C1 segment of cervical spinal cord (tissue), 14 donors: ENCODE results near the gene IGSF21.

Experiments
- DNase-seq, 14 donors: peaks; one replicate each; lab custom pipeline; 2025; lab: John Stamatoyannopoulos, UW

IGSF21 gene

DNA sequence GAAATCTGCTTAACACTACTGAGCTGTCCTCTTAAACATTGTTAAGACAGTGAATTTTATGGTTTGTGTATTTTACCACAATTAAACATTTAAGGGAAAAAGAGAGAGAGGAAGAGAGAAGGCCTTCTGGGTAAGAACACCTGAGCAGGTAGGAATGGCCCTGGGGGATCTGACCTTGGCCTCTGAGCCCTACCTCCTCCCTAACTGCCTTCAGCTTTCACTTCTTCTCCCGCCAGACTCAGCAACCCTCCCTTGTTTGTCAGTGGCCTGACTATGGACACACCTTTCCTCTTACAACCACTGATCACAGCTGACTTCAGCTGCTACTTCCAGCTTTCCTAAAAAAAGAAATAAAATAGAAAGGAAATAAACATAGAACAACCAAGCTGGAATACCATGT lies 13.5 kb upstream of the IGSF21 start:
- DNase-seq = no peak

DNA sequence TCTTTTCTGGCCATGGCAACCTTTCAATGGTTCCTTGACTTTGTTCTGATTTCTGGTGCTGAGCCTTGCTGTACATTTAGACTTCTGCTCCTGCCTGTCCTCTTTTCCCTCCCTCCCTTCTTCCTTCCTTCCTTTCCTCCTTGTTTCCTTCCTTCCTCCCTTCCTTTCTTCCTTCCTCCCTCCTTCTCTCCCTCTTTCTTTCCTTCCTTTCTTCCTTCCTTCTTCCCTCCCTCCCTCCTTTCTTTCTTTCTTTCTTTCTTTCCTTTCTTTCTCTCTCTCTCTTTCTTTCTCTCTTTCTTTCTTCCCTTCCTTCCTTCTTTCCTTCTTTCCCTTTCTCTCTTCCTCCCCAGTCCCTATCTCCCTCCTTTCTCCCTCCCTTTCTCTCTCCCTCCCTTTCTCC lies 10.4 kb upstream of the IGSF21 start:
- DNase-seq = no peak

DNA sequence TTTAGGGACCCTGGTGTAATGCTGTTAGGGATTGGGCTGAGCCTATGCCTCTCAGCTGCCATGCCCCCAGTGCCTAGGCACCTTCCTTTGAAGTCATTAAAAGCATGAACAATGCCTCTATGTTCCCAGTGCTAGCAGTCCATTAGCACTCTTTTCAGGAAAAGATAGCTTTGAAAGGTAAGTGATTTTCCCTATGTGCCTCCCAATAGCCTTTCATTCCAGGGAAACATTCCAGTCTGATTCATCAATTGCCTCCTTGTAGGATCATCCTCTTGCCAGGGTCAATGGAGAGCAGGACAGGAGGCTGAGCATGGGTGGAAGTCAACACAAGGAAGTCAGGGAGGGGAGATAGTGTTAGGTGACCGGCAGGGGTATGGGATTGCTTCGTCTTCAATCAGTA lies 8.6 kb upstream of the IGSF21 start:
- no peak for DNase-seq

DNA sequence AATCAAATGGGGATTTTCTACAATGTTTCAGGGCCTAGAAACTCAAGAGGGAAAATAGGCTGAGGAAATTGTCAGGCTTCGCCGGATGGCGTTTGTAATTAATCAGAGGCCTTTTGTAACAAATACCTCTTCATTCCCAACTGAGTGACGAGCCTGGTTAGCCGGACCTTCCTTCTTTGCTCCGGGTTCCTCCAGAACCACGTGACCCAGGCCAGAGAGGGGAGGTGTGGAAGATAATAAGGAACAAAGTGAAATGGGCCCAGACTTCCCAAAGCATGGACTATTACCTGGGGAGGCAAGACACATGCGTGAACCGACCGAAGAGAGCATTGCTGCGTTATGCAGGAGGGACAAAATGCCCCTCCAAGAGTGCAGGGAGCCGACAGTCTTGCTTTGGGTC lies 7.5 kb upstream of the IGSF21 start:
- no peak for DNase-seq

DNA sequence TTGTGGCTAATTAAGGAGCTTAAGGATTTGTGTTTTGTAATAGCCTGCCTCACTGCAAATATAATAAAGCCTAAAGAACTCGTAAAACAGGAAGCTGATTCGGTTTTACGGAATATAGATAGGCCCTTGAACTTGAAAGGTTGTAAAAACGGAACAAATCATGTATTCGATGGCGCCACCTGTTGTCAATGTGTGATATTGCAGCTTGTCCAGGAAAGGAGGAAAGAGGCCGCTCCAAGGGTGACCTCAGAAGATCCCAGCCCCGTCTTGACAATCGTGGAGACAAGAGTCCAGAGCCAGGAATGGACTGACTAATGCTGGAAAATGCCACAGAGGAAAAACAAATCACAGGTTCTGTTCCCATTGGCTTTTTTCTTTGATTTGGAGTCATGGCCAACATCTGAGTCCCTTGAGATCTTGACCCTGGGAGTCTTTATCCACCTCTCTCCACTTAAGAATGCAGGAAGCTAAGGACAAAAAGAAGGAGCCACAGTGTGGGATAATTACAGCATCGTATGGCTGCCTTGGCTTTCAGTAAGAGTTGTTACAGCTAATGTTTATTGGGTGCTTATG lies 7.0 kb upstream of the IGSF21 start:
- DNase-seq = peak in 12 of 14 donors; percentile 7 to 64 (median 18)

DNA sequence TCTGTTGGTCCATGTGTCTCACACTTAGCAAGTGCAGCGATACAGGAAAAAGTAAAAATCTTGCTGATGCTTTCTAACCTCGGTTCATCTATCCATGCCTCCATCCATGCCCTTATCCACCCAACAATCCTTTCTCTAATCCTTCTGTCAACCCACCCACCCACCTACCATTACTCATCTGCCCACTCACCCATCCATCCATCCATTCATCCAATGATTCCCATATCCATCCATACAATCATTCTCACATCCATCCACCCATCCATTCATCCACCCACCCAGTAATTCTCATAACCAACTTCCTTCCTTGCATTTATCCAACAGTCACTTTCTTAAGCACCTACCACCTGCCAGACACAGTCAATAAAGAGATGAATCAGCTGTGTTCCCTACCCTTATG lies 6.1 kb upstream of the IGSF21 start:
- no peak for DNase-seq

DNA sequence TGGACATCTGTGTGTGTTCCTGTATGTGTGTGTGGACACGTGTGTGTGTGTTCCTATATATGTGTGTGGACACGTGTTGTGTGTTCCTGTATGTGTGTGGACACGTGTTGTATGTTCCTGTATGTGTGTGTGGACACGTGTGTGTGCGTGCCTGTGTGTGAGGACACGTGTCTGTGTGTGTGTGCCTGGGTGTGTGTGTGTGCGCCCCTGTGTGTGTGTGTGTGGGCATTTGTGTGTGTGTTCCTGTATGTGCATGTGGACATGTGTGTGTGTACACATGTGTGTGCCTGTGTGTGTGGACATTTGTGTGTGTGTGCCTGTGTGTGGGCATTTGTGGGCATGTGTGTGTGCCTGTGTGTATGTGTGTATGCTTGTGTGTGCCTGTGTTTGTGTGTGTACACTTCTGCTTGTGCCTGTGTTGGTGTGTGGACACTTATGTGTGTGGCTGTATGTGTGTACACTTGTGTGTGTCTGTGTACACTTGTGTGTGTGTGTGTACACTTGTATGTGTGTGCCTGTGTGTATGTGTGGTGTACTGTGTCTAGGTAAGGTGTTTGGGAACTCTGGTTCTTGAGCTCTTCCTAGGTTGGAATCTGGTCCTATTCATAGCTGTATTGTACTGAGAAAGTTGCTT lies 3.7 kb upstream of the IGSF21 start:
- no peak for DNase-seq

DNA sequence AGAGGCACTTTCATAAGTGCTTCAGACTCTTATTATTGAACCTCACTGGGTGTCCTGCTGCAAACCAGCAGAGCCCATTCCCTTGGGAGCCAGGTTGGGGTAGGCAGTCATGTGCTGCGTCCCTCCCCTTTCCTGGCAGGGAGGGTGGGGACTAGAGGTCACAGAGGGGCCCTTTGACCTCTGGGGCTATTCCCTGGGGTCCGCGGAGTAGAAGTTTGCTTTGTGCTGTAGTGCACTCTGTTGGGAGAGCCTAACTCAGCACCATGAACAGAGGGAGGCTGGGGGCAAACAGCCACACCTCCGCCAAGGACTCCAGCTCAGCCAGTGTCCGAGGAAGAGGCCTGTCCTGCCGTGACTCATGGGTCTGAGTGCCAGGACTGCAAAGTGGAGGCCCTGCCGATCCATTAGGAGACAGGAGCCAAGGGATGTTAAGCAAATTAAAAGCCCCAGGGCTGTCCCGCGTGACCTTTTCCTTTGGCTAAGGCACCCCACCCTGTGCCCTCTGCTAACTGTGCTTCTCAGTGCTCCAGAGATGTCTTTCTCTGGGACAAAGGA lies 3.0 kb upstream of the IGSF21 start:
- no peak for DNase-seq

DNA sequence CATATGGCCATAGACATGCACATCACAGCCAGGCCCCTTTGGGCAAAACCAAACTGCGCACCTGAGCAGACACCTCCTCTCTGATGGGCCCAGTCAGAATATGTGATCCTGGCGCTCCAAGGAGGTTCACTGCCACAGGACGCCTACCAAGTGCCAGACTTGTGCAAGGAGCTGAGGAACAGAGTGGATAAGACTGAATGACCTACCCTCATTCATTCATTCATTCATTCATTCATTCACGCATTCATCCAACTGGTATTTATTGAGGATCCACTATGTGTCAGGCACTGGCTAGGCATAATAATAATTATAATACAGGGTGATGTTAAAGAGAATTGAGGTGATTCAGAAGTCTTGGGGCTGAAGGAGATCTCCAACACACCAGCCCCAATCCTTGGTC lies 2.4 kb upstream of the IGSF21 start:
- no peak for DNase-seq

DNA sequence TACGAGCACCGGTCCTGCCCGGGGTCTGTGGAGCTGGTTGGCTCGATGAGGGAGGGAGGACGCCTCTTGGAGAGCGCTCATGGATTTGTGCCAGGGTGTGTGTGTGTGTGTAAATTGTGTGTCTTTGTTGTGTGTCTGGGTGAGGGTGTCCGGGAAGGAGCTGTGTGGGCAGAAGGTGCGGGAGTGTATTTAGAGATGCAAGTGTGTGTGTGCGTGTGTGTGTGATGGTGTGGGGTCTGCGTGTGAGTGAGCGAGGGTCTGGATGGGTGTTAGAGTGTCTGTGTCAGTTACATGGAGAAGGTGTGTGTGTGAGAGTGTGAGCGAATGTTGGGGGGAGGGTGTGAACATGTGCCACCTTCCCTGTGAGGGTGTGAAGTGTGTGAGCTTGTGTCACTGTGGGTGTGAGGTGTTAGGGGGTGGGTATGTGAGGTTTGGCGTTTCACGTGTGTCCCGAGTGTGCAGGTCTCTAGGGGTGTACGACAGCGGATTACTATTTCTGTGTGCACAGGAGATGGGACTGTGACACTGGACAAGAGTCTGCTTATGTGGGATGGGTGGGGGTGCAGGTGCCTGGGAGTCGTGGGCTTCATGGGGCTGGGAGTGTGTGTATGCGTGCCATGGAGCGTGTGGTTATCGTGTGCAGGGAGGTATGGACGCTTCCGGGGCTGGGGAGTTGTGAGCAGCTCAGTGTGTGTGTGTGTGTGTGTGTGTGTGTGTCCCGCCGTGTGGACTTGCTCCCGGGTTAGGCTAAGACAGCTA lies 880 bp downstream of the IGSF21 start:
- DNase-seq = peak in 4 of 14 donors; percentile 39 to 62 (median 48)

DNA sequence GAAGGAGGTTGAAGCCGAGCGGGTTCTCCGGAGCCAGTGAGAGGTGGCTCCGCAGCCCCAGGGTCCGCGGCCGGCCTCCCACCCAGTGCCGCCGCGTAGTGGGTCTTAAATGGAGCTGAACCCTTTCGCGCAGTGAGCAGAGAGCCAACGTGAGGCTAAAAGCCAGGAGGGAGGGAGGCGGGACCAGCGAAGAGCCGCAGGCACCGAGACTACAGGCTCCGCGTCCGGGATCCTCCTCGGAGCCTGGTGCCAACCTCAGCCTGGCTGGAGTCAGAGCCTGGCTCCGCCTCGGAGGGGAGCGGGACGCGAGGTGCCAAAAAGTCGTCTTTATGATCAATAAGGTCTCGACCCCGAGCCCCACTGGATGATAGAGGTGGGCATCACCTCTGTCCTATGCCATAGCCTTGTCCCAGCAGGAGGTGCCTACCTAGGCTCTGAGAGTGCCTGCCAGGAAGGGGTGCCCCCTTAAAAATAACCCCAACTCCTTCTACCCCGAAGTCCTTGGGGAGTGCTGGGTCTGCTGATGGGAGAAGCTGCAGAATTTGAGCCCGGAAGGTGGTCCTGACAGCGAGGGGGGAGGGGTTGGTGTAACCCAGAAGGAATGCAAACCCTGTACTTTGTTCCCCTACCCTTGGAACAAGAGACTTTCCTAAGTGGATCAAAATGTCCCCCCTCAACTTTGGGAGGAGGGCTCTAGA lies 1.6 kb downstream of the IGSF21 start:
- peak in 10 of 14 donors; percentile 14 to 85 (median 25) for DNase-seq

DNA sequence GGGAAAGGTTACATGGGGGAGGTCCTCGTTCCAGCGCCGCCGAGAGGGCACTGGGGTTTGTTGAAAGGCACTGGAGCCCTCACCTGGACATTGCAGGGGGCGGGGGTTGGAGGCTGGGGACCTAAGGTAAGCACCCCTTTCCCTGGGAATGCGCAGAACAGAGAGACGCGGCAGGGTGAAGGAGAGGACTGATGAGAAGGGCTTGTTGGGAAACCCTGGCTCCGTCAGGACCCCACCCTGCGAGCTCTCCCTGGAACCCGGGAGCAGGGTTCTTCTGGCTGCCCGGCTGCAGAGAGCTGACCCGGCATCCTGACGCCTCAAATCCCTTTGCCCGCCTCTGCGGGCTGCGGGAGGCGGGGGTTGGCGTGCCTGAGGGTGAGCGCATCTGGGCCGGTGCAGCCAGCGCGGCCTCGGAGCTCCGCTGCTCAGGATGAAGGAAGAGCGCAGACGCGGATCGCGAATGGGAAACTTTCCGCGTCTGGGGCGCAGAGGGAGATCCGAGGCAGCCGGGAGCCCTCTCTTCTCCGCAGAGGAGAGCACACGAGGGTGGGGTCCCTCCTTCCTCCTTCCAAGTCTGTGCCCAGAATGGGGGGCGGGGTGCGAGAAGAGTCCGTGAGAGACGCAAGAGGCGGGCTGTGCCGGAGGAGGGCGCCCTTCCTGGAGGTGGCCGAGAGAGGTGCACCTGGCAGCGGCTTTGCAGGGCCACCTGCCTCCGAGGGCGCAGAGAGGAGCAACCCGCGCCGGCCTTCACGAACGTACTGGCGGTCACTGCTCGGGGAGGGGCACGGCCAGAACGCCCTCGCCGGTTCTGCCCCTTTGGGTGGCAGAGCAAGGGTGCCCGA lies 2.4 kb downstream of the IGSF21 start:
- DNase-seq = peak in 12 of 14 donors; percentile 11 to 68 (median 42)

DNA sequence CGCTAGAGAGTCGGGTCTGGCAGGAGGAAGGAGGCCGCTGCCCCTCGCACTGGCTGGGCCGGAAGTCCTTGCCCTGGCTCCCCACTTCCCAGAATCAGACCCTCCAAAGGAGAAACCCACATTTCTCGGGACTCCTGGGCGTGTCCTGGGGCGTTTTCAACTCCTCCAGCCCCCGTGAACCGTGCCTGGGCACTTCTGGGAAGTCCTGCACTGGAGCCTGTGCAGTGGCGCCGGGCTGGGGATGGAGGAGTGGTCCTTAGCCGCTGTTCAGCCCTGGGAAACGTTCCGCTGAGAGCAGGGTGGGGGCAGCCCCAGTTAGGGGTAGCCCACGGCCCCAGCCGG lies 3.0 kb downstream of the IGSF21 start:
- peak in 1 of 14 donors; percentile 46 for DNase-seq

DNA sequence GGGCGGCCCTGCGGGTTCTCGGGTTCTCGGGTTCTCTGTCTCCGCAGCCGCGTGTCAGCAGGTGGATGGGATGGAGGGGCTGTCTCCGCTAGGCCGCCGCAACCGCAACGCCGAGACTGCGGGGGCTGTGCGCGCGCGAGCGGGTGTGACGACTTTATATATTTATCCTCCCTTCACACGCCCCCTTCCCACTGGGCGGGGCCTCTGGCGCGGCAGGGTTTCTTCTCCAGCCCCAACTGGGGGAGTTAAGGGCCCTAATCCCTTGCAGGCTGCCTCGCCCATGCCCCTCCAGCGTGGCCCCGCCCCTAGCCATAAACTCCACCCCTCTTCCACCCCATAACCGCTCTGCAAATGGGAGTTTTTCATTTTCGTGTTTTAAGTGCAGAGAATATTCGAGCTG lies 3.4 kb downstream of the IGSF21 start:
- DNase-seq = peak in 6 of 14 donors; percentile 3 to 34 (median 22)

DNA sequence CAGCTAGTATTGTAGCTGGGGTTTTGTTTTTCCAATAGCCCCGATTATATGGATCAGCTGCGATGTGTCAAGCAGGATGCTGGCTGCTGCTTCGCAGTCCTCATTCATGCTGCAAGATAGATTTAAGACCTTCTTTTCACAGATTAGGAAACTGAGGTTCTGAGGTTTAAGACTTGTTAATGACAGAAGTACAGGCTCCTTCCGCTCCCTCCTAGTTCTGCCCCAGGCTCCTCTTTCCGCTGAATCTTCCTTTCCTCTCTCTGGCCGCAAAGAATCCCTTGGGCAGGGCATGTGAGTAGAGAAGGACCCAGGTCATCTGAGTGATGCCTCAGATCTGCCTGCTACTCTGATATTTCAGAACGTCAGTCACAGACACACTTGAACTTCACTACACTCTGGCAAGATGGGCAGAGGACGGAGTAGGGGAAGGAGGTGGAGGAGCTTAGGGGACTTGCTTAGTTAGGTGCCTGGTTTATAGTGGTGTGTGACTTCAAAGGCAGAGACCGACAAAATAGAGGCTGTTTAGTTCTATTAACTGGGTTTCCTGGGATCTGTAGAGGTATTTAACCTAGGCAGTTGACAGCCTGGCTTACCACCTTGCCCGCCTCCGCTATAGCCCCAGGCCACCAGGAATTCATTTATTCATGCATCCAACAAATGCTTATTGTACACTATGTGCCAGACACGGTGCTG lies 4.2 kb downstream of the IGSF21 start:
- DNase-seq = peak in 1 of 14 donors; percentile 57

DNA sequence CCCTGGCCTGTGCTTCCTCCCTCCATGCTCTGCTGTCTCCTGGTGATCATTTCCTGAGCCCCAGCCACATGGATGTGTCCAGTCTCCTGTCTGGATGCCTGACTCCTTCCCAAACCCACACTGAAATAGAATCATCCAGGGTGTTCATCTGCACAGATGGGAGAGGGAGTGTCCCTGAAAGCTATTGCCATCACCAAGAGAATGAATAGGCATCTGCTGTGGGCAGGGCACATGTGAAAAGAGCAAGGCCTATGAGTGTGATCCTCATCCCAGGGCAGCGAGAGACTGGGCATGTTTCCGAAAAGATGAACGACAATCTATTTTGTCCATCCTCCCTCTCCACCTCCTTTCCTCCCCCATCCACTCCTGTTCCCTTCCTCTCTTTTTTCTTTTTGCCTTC lies 5.0 kb downstream of the IGSF21 start:
- DNase-seq = peak in 1 of 14 donors; percentile 49

DNA sequence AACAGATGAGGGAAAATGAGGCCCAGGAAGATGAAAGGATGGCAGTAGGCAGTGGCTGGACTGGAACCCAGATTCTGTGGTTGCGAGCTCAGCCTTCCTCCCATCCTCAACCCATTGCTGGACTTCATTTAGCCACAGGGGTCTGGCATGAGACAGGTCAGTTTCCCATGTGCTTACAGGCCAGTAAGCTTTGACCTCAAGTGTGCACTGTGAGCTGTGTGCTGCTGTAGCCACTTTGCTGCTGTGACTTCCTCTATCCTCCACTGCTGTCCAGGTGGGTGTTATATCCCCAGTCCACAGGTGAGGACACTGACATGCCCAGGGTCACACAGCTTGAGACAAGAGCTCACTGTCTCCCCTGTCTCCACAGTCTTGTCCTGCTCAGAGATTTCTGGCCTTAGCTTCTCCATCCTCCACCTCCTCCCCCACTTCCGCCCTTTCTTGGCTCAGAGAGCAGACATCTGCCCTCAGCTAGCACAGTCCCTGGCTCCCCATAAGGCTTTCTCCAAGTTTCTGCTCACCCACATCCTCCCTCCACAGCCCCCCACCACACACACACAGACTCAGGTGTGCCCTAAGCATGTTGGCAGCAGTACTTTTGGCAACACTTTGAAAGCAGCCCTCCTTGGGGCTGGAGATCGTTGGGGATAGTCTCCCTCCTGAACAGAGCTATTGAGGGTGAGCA lies 7.3 kb downstream of the IGSF21 start:
- DNase-seq = no peak

DNA sequence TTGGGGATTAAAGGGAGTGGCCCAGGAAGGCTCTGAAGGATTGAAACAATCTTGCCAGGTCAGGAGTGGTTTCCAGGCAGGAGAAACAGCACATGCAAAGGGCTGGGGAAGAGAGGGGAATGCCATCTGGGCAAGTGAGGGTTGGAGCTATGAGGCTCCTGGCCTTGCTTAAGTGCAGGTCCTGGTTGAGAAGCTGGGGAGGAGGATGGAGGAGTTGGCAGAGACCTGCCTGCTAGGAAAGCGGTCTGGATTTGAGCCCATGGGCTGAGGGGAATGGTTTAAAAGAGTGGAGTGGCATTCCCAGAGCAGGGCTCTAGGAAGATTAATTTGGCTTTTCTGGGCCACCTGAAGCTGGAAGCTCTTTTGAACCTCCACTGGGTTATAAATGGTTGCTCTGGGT lies 9.2 kb downstream of the IGSF21 start:
- peak in 1 of 14 donors; percentile 46 for DNase-seq

DNA sequence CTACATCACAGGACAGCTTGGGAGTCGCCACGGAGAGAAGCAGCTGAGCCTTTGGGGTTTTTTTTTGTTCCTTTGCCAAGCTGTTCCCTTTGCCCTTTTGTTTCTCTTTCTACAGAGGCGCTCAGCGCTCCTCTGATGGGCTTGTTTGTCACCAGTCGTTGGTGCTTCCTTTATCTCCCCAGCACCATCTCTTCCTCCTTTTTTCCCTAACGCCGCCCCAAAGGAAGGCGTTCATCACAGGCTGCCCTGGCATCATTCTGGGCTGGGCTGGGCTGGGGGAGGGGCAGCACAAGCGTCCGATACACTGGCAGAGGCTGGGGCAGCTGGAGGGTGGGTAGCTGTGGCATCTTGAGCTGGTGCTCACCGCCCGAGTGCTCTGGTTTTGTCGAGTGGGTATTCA lies 10.5 kb downstream of the IGSF21 start:
- DNase-seq = peak in 10 of 14 donors; percentile 30 to 73 (median 58)

DNA sequence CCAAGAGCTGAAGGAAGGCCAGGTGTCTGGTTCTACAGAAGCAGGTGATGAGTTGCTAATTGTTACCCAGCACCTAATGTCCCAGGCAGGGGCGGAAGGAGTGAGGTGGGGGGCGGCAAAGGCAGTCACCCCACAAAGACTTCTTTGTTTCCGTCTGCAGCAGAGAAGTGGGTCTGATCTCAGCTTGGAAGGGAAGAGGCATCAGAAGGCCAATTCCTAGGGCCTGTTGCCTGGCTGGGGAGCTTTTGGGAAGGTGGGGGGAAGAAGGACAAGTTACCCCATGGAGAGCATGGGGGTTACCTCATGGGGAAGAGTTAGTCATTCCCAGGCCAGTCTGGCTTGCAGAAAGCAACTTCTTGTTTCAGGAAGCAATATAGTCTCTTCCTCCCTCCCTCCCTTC lies 10.9 kb downstream of the IGSF21 start:
- peak in 4 of 14 donors; percentile 62 to 73 (median 72) for DNase-seq
